ENCODE data around the gene EHBP1L1. TPM values are rescaled to one million over a fixed set of nuclear protein-coding genes. Genes with fewer than 3 reads are reported as not detected.
"Not testable (repeated sequence)": the region's sequence is repeated elsewhere in the genome, so short reads cannot be mapped to it uniquely, and the experiment has no call there.

The EHBP1L1 gene
- total and polyA plus RNA-seq, 4 experiments from 2014 or later, result 8.9 to 154 (median 87.9) TPM

DNA sequence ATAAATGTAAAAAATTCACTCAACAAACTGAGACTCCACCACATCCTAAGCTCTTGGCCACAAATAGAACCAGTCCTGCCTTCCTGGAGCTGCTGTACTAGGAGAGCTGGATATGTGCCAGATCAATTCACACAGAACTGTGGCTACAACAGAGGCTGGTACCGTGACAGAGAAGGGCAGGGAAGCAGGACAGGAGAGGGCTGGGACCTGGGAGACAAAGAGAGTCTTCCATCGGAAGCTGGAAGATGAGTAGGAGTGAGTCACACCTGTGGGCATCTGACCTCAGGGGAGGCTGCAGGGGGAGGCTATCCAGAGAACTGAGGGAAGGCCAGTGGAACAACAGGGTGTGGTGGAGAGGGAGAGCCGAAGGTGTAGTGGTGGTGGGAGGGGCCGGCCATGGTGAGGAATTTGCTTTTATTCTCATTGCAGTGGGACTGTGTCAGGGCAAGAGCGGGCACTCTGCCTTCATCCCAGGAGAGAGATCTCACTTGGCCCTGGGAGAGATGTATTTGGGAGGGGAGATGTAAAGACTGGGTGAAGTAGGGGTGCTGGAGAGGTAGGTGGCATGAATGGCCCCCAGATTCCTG lies 15.8 kb upstream of the EHBP1L1 start:
- intact Hi-C loops (cut with micrococcal nuclease), result no loop called here
- no peaks in the 10 kb centered on the region for H3K27me3 Mint-ChIP-seq
- ChIA-PET CTCF (ENCODE audit: partially characterized antibody) (interaction anchor here (1.0 to 2.1 kb wide), 3 partner anchors 12 to 19 kb away, joined by 3 to 7 read pairs (median 6); partner anchors contain the start of gene FAM89B), POLR2A (ENCODE audit: partially characterized antibody) (interaction anchor here (0.9 to 18.2 kb wide), 8 partner anchors 11 to 62 kb away, joined by 3 to 403 read pairs (median 6); partner anchors contain the start of genes EHBP1L1, FAM89B, SCYL1 and ZNRD2)
- H3K4me3 Mint-ChIP-seq, result peak overlapping the region in 5 of 8 donors; percentile 21 to 61 (median 39)
- H3K27ac Mint-ChIP-seq, result peak overlapping the region in 6 of 7 donors; percentile 55 to 91 (median 84)
- no peak overlapping the region for H3K4me3 ChIP-seq (ENCODE audit: low read length in 2 of 2)
- peak in 1 of 5 donors; percentile 28 for DNase-seq
- H3K4me1 Mint-ChIP-seq, result peaks cover 35 to 65% (median 50%) of the 10 kb centered on the region in 4 donors
- no peak overlapping the region for H3K27ac ChIP-seq (ENCODE audit: low read depth, low read length)
- H3K9me3 ChIP-seq (ENCODE audit: control insufficient read depth in 1 of 2, low read length in 2 of 2), result no peaks in the 10 kb centered on the region
- H3K36me3 Mint-ChIP-seq, result no peaks in the 10 kb centered on the region
- H3K27me3 ChIP-seq (ENCODE audit: insufficient read depth, low read length), result no peaks in the 10 kb centered on the region
- H3K4me1 ChIP-seq (ENCODE audit: insufficient read depth, low read length), result peaks cover 63% of the 10 kb centered on the region
- no peaks in the 10 kb centered on the region for H3K36me3 ChIP-seq (ENCODE audit: insufficient read depth, low read length)
- H3K9me3 Mint-ChIP-seq, result no peaks in the 10 kb centered on the region

DNA sequence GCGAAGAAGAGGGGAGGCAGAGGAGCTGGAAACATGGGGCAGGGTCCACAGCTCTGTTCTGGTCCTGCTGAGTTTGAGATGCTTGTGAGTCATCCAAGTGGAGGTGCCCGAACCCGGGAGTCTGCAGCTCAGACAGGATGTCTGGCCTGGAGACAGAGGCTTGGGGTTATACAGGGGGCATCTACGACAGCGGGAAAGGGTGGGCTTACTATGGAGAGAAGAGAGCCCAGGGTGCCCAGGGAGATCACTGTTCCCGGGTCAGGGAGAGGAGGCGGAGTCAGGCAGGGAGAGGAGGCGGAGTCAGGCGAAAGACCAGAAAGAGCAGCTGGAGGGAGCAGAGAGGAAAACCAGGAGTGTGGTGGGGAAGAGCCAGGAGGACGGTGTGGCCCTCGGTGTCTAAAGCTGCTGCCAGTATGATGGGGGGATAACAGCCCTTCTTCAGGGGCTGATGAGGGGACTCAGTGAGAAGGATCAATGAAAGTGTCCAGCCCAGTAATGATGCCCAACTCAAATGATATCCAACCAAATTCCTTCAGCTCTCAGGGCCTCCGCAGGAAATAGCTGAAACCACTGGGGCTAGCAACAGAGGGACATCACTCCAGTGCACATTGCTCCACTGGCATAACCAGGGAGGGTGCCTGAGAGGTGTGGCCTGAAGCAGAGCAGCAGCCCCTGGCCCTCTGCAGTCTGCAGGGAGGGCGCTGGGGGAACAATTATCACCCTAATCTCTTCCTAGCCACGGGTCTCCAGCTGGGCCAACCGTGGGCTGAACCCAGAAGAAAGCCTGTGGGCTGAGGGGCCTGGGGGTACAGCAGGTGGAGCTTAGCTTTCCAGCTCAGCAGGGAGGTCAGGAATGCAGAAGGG lies 15.1 kb upstream of the EHBP1L1 start:
- Mint-ChIP-seq H3K27me3 (no peaks in the 10 kb centered on the region), H3K9me3 (no peaks in the 10 kb centered on the region), H3K4me1 (peaks cover 37 to 65% (median 51%) of the 10 kb centered on the region in 4 donors), H3K4me3 (peak overlapping the region in 4 of 8 donors; percentile 21 to 56 (median 38)), H3K27ac (peak overlapping the region; percentile 13 to 91 (median 61)), H3K36me3 (no peaks in the 10 kb centered on the region)
- ChIA-PET CTCF (ENCODE audit: partially characterized antibody) (interaction anchor here (0.7 to 2.1 kb wide), 6 partner anchors 9 to 20 kb away, joined by 3 to 7 read pairs (median 4); partner anchors contain the start of genes FAM89B and ZNRD2), POLR2A (ENCODE audit: partially characterized antibody) (interaction anchor here (0.8 to 18.2 kb wide), 9 partner anchors 11 to 138 kb away, joined by 3 to 403 read pairs (median 4); partner anchors contain the start of genes EHBP1L1, FAM89B, NEAT1 and PCNX3)
- Histone ChIP-seq H3K4me3 (ENCODE audit: low read length in 2 of 2) (no peak overlapping the region), H3K4me1 (ENCODE audit: insufficient read depth, low read length) (peaks cover 63% of the 10 kb centered on the region), H3K27me3 (ENCODE audit: insufficient read depth, low read length) (no peaks in the 10 kb centered on the region), H3K27ac (ENCODE audit: low read depth, low read length) (no peak overlapping the region), H3K36me3 (ENCODE audit: insufficient read depth, low read length) (no peaks in the 10 kb centered on the region), H3K9me3 (ENCODE audit: control insufficient read depth in 1 of 2, low read length in 2 of 2) (no peaks in the 10 kb centered on the region)
- DNase-seq, result peak in 1 of 5 donors; percentile 31
- intact Hi-C loops (cut with micrococcal nuclease), result no loop called here

DNA sequence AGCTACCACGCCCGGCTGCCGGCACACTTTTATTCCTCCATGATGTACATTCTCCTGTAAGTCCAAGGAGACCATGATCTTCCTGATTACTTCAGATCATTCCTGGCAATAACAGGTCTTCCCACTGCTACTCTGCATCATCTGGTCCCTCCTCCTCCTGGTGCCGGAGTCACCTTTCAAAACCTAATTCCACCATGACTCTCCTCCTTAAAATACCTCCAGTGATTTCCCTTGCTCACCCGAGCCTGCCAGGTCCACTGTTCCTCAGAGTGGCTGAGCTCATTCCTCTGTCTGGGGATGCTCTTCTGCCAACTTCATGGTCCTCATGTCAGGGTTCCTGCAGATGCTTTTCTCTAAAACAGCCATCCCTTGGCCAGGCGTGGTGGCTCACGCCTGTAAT lies 13.8 kb upstream of the EHBP1L1 start:
- Mint-ChIP-seq H3K4me3 (peak overlapping the region in 1 of 8 donors; percentile 36), H3K4me1 (peaks cover 38 to 65% (median 51%) of the 10 kb centered on the region in 4 donors), H3K27ac (peak overlapping the region in 2 of 7 donors; percentile 9 to 86), H3K36me3 (no peaks in the 10 kb centered on the region), H3K27me3 (no peaks in the 10 kb centered on the region), H3K9me3 (no peaks in the 10 kb centered on the region)
- no peak overlapping the region for H3K4me3 ChIP-seq (ENCODE audit: low read length in 2 of 2)
- H3K36me3 ChIP-seq (ENCODE audit: insufficient read depth, low read length), result no peaks in the 10 kb centered on the region
- H3K27me3 ChIP-seq (ENCODE audit: insufficient read depth, low read length), result no peaks in the 10 kb centered on the region
- ChIA-PET CTCF (ENCODE audit: partially characterized antibody) (interaction anchor here (0.7 to 2.1 kb wide), 5 partner anchors 10 to 21 kb away, joined by 3 to 7 read pairs (median 7); partner anchors contain the start of gene FAM89B), POLR2A (ENCODE audit: partially characterized antibody) (interaction anchor here (0.8 to 18.2 kb wide), 7 partner anchors 9 to 139 kb away, joined by 3 to 403 read pairs (median 12); partner anchors contain the start of genes EHBP1L1, FAM89B, MALAT1 and NEAT1)
- H3K27ac ChIP-seq (ENCODE audit: low read depth, low read length), result no peak overlapping the region
- peaks cover 63% of the 10 kb centered on the region for H3K4me1 ChIP-seq (ENCODE audit: insufficient read depth, low read length)
- no peak for DNase-seq
- no peaks in the 10 kb centered on the region for H3K9me3 ChIP-seq (ENCODE audit: control insufficient read depth in 1 of 2, low read length in 2 of 2)
- intact Hi-C loops (cut with micrococcal nuclease), result no loop called here

DNA sequence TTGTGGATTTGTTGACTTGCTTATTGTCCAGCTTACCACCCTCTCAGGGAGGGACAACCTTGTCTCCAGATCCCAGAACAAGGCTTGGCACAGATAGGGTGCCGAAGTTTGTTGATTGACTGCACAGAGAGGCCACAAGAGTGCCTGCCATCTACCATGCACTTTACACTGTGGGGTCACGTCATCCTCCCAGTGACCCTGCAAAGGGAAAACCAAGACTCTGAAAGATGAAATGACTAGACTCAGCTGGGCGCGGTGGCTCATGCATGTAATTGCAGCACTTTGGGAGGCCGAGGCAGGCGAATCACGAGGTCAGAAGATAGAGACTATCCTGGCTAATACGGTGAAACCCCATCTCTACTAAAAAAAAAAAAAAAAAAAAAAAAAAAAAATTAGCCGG lies 13.1 kb upstream of the EHBP1L1 start:
- Mint-ChIP-seq H3K9me3 (no peaks in the 10 kb centered on the region), H3K4me3 (no peak overlapping the region), H3K4me1 (peaks cover 36 to 65% (median 49%) of the 10 kb centered on the region in 4 donors), H3K27me3 (no peaks in the 10 kb centered on the region), H3K36me3 (no peaks in the 10 kb centered on the region), H3K27ac (peak overlapping the region in 2 of 7 donors; percentile 15 to 25)
- Histone ChIP-seq H3K4me3 (ENCODE audit: low read length in 2 of 2) (no peak overlapping the region), H3K36me3 (ENCODE audit: insufficient read depth, low read length) (no peaks in the 10 kb centered on the region), H3K27me3 (ENCODE audit: insufficient read depth, low read length) (no peaks in the 10 kb centered on the region), H3K4me1 (ENCODE audit: insufficient read depth, low read length) (peaks cover 65% of the 10 kb centered on the region), H3K27ac (ENCODE audit: low read depth, low read length) (no peak overlapping the region), H3K9me3 (ENCODE audit: control insufficient read depth in 1 of 2, low read length in 2 of 2) (no peaks in the 10 kb centered on the region)
- DNase-seq, result no peak
- CTCF ChIA-PET (ENCODE audit: partially characterized antibody), result interaction anchor here (0.9 to 1.6 kb wide), 3 partner anchors 11 to 22 kb away, joined by 3 to 7 read pairs (median 7); no protein-coding TSS in a partner anchor
- intact Hi-C loops (cut with micrococcal nuclease), result no loop called here
- POLR2A ChIA-PET (ENCODE audit: partially characterized antibody), result interaction anchor here (1.1 to 18.2 kb wide), 9 partner anchors 4 to 451 kb away, joined by 3 to 403 read pairs (median 5); partner anchors contain the start of genes EHBP1L1, FAM89B, LTBP3 and MALAT1

DNA sequence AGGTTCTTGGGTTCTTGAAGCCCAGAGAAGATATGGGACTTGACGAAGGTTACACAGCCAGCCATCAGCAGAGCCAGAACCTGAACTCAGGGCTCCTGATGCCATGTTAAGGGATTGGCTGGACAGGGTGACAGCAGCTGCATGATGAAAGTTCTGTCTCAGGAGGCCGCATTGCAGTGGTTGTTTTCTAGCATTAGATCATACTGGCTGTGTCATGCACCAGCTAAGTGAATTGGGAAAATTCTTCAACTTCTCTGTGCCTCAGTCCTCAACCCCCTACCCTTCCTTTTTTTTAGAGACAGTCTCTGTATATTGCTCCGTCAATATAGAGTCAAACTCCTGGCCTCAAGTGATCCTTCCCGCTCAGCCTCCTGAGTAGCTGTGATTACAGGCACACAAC lies 12.3 kb upstream of the EHBP1L1 start:
- H3K27me3 ChIP-seq (ENCODE audit: insufficient read depth, low read length), result no peaks in the 10 kb centered on the region
- H3K4me3 ChIP-seq (ENCODE audit: low read length in 2 of 2), result no peak overlapping the region
- H3K36me3 Mint-ChIP-seq, result peaks cover 0 to 4% of the 10 kb centered on the region in 2 donors
- no peaks in the 10 kb centered on the region for H3K36me3 ChIP-seq (ENCODE audit: insufficient read depth, low read length)
- intact Hi-C loops (cut with micrococcal nuclease), result no loop called here
- no peak overlapping the region for H3K27ac ChIP-seq (ENCODE audit: low read depth, low read length)
- DNase-seq, result no peak
- H3K4me1 Mint-ChIP-seq, result peaks cover 40 to 73% (median 55%) of the 10 kb centered on the region in 4 donors
- H3K4me1 ChIP-seq (ENCODE audit: insufficient read depth, low read length), result peaks cover 72% of the 10 kb centered on the region
- H3K27ac Mint-ChIP-seq, result peak overlapping the region in 6 of 7 donors; percentile 19 to 90 (median 66)
- no peaks in the 10 kb centered on the region for H3K9me3 Mint-ChIP-seq
- POLR2A ChIA-PET (ENCODE audit: partially characterized antibody), result interaction anchor here (1.0 to 18.2 kb wide), 10 partner anchors 4 to 452 kb away, joined by 3 to 403 read pairs (median 9); partner anchors contain the start of genes EHBP1L1, FAM89B, LTBP3 and MALAT1
- H3K4me3 Mint-ChIP-seq, result peak overlapping the region in 2 of 8 donors; percentile 52 to 54
- H3K27me3 Mint-ChIP-seq, result no peaks in the 10 kb centered on the region
- CTCF ChIA-PET (ENCODE audit: partially characterized antibody), result interaction anchor here (1.0 to 3.1 kb wide), 3 partner anchors 10 to 18 kb away, joined by 3 to 24 read pairs (median 7); no protein-coding TSS in a partner anchor
- H3K9me3 ChIP-seq (ENCODE audit: control insufficient read depth in 1 of 2, low read length in 2 of 2), result no peaks in the 10 kb centered on the region

DNA sequence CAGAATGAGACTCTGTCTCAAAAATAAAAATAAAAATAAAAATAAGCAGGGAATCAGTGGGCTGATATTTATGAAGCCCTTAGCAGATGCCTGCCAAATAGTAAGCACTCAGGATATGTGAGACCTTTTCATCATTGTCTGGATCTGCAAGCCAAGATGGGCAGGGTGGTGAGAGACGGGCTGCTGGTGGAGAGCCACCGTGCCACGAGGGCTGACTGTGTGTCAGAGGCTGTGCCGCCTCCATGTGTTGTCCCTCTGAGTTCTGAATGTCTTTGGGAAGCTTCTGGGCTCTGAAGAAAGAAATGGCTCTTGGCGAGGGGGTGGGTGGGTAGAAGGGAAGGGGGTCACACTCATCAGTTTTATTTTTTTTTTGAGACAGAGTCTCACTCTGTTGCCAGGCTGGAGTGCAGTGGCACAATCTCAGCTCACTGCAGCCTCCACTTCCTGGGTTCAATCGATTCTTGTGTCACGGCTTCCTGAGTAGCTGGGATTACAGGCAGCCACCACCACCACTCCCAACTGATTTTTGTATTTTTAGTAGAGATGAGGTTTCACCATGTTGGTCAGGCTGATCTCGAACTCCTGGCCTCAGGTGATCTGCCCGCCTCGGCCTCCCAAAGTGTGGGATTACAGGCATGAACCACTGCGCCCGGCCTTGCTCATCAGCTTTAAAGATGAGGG lies 10.8 kb upstream of the EHBP1L1 start:
- Histone ChIP-seq H3K4me3 (ENCODE audit: low read length in 2 of 2) (peak overlapping the region in 1 of 2 donors; percentile 2), H3K4me1 (ENCODE audit: insufficient read depth, low read length) (peaks cover 68% of the 10 kb centered on the region), H3K27ac (ENCODE audit: low read depth, low read length) (peak overlapping the region; percentile 65)
- H3K9me3 ChIP-seq (ENCODE audit: control insufficient read depth in 1 of 2, low read length in 2 of 2); H3K27me3 ChIP-seq (ENCODE audit: insufficient read depth, low read length); H3K9me3 Mint-ChIP-seq; intact Hi-C loops (cut with micrococcal nuclease); H3K27me3 Mint-ChIP-seq; H3K36me3 ChIP-seq (ENCODE audit: insufficient read depth, low read length): not testable (repeated sequence)
- peak in 1 of 5 donors; percentile 30 for DNase-seq
- Mint-ChIP-seq H3K27ac (peak overlapping the region; percentile 90 to 98 (median 96)), H3K36me3 (peaks cover 0 to 16% of the 10 kb centered on the region in 2 donors), H3K4me3 (peak overlapping the region; percentile 63 to 89 (median 78)), H3K4me1 (peaks cover 44 to 76% (median 59%) of the 10 kb centered on the region in 4 donors)
- POLR2A ChIA-PET (ENCODE audit: partially characterized antibody), result interaction anchor here (0.8 to 18.2 kb wide), 20 partner anchors 6 to 294 kb away, joined by 3 to 403 read pairs (median 8); partner anchors contain the start of genes EHBP1L1, FAM89B, KCNK7 and LTBP3
- CTCF ChIA-PET (ENCODE audit: partially characterized antibody), result interaction anchor here (0.7 to 3.7 kb wide), 12 partner anchors 8 to 29 kb away, joined by 3 to 40 read pairs (median 14); partner anchors contain the start of gene EHBP1L1

Measured in CD4-positive, alpha-beta memory T cell (primary cell).